ENCODE results near the gene OSBP. TPM values are rescaled to one million over a fixed set of nuclear protein-coding genes. Genes with fewer than 3 reads are reported as not detected.

The OSBP gene
- total and polyA plus RNA-seq, 2 experiments from 2014 or later = 11.0 to 39.3 TPM

GRCh38 chr11:59582006-59582405 lies 33.6 kb downstream of the OSBP start:
- H3K27me3 Mint-ChIP-seq (ENCODE audit: insufficient read depth, low read depth, poor library complexity) = peaks cover 5% of the 10 kb centered on the region
- no peak for TF ChIP-seq CREB1 (CRISPR knock-in tag; IDR thresholded peaks at IDR 0.05; ENCODE audit: low read depth)
- no peak for TF ChIP-seq NANOG (IDR thresholded peaks at IDR 0.05; ENCODE audit: borderline replicate concordance)
- no peak for TF ChIP-seq STAT1 (IDR thresholded peaks at IDR 0.05; ENCODE audit: unreplicated experiment)
- TF ChIP-seq JUNB (IDR thresholded peaks at IDR 0.05; ENCODE audit: unreplicated experiment) = no peak
- no peak for TF ChIP-seq CTCF (conservative IDR thresholded peaks at IDR 0.05; ENCODE audit: low read depth in 2 of 2)
- TF ChIP-seq ZNF114 (CRISPR knock-in tag; IDR thresholded peaks at IDR 0.05) = no peak
- no peak for TF ChIP-seq ZNF331 (CRISPR knock-in tag; IDR thresholded peaks at IDR 0.05; ENCODE audit: low read depth)
- TF ChIP-seq REST (IDR thresholded peaks at IDR 0.05; ENCODE audit: unreplicated experiment) = no peak
- TF ChIP-seq POLR2AphosphoS5 (IDR thresholded peaks at IDR 0.05; ENCODE audit: low read depth) = no peak
- TF ChIP-seq ZNF462 (CRISPR knock-in tag; IDR thresholded peaks at IDR 0.05) = no peak
- TF ChIP-seq EZH2 (IDR thresholded peaks at IDR 0.05; ENCODE audit: low read depth, unreplicated experiment) = no peak
- TF ChIP-seq ETS1 (IDR thresholded peaks at IDR 0.05) = no peak
- TF ChIP-seq EZH2phosphoT487 (IDR thresholded peaks at IDR 0.05; ENCODE audit: unreplicated experiment) = no peak
- no peak overlapping the region for H3K4me3 Mint-ChIP-seq
- Histone ChIP-seq H2AFZ (no peak overlapping the region), H4K20me1 (replicated peaks; ENCODE audit: insufficient read depth) (0 out of 2 replicates have a peak, but pooled peaks cover 4% of the 10 kb centered on the region), H3K79me2 (replicated peaks; ENCODE audit: insufficient read depth) (peaks cover 6% of the 10 kb centered on the region), H3F3A (replicated peaks; ENCODE audit: low read depth) (no peaks in the 10 kb centered on the region), H3K4me1 (ENCODE audit: insufficient read depth) (no peaks in the 10 kb centered on the region), H3K27me3 (ENCODE audit: insufficient read depth) (no peaks in the 10 kb centered on the region), H3K27ac (ENCODE audit: low read depth) (no peak overlapping the region), H3K4me2 (no peak overlapping the region), H3K4me3 (no peak overlapping the region), H3K36me3 (ENCODE audit: insufficient read depth) (peaks cover 33% of the 10 kb centered on the region), H3K9me2 (ENCODE audit: insufficient read depth) (no peaks in the 10 kb centered on the region)
- peaks cover 20% of the 10 kb centered on the region for H3K9me3 Mint-ChIP-seq
- H3K27ac Mint-ChIP-seq = no peak overlapping the region
- no peaks in the 10 kb centered on the region for H3K4me1 Mint-ChIP-seq
- DNase-seq (ENCODE audit: low spot score) = no peak
- H3K36me3 Mint-ChIP-seq (ENCODE audit: low read depth) = peaks cover 65% of the 10 kb centered on the region
- ATAC-seq = no peak
